ENCODE measurements around the gene LETMD1. TPM values are rescaled to one million over a fixed set of nuclear protein-coding genes. Genes with fewer than 3 reads are reported as not detected.

Gene LETMD1
- total and polyA plus RNA-seq, 2 experiments from 2014 or later, result 16.3 to 29.8 TPM

DNA sequence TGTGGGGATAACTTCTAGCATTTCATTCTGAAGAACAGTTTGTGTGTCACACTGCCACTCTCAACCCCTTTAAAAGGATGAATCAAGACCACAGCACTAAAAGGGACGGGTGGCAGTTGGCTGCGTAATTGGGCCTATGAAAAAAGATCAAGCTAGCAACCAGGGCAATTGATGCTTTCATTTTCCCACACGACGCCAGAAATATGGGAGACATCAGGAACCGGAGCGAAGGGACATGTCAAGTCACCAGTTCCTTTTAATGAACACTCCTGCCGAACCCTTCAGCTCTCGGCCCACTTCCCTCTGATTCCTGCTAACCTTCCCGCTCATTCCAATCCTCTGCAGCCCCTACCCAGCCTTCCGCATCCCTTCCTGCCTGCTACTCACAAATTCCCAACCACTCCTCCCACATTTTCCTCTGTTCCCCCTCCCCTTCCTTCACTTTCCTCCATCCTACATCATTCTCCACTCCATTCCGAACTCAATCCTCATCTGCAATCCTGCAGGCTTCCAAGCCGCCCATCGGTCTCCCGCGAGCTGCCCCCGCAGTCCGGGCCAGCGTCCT is 34.5 kb downstream of the LETMD1 start:
- Histone ChIP-seq H3K4me3 (peak overlapping the region; percentile 95), H3K79me2 (ENCODE audit: insufficient read depth) (peaks cover 56% of the 10 kb centered on the region), H3K9me3 (ENCODE audit: low read depth) (no peaks in the 10 kb centered on the region), H3F3A (ENCODE audit: insufficient read depth) (peaks cover 16% of the 10 kb centered on the region), H3K9me2 (ENCODE audit: insufficient read depth) (no peaks in the 10 kb centered on the region), H3K27me3 (replicated peaks; ENCODE audit: insufficient read depth) (no peaks in the 10 kb centered on the region), H2AFZ (peak overlapping the region; percentile 85), H3K4me2 (ENCODE audit: unreplicated experiment) (peak overlapping the region; percentile 97), H3K4me1 (ENCODE audit: insufficient read depth) (peaks cover 17% of the 10 kb centered on the region), H3K9ac (peak overlapping the region; percentile 96), H3K27ac (peak overlapping the region; percentile 86), H3K36me3 (ENCODE audit: low read depth) (no peaks in the 10 kb centered on the region), H4K20me1 (ENCODE audit: insufficient read depth) (peaks cover 8% of the 10 kb centered on the region; the same call in 1 of the 2 replicates)
- in situ Hi-C loops (cut with MboI), result no loop called here
- 2 to 3% methylated on average over 18 of the region's 18 CpGs for WGBS, 2 experiments (ENCODE audit: low coverage in 1 of 2, low lambda C conversion rate in 2 of 2, missing lambda C conversion rate in 2 of 2)
- peak; percentile 70 for DNase-seq
- TF ChIP-seq EZH2 (IDR thresholded peaks at IDR 0.05; ENCODE audit: insufficient read depth, poor library complexity, severe bottlenecking) (no peak), EZH2phosphoT487 (IDR thresholded peaks at IDR 0.05; ENCODE audit: insufficient read depth, low read depth) (no peak)

DNA sequence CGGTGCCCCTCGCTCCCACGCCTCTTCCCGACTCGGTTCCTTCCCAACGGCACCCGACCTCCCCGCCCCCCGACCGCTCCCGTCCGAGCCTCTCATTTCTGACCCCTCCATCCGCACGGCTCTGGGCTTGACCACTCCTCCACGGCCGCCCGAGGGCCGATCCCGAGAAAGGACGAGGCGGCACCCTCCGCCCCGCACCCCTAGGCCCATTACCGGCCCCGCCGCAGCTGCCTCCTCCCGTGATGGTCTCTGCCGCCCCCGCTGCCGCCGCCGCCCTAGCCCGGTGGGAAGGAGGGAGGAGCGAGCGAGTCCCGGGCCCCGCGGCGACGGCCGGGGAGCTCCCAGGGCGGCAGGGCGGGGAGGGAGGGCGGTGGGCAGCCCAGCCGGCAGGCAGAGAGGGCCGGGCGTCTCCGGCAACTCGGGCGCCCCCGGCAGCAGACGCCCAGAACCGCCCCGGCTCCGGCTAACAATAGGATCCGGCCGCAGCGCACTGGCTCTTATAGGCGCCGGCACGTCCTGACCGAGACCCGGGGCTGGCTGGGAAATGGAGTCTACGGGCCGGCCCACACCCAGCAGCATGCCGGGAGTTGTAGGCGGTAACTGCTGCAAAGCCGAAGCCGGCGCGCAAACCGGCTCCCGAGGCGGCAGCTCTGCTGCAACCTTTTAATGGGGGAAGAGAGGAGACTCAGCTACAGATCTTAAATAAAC is 35.2 kb downstream of the LETMD1 start, which contains the start of gene CSRNP2:
Gene CSRNP2, minus strand, starts transcription at position 471 of the 708 bp plus-strand sequence. CDS start 7,035 bp downstream, outside the sequence.
- no peaks in the 10 kb centered on the region for H3K36me3 ChIP-seq (ENCODE audit: low read depth)
- peaks cover 8% of the 10 kb centered on the region; the same call in 1 of the 2 replicates for H4K20me1 ChIP-seq (ENCODE audit: insufficient read depth)
- peaks cover 49% of the 10 kb centered on the region for H3K79me2 ChIP-seq (ENCODE audit: insufficient read depth)
- H3K27me3 ChIP-seq (replicated peaks; ENCODE audit: insufficient read depth), result no peaks in the 10 kb centered on the region
- peak within 1 kb of the TSS; percentile 86 for H3K27ac ChIP-seq
- H3F3A ChIP-seq (ENCODE audit: insufficient read depth), result peaks cover 10% of the 10 kb centered on the region
- in situ Hi-C loops (cut with MboI), result no loop called here
- peaks cover 12% of the 10 kb centered on the region for H3K4me1 ChIP-seq (ENCODE audit: insufficient read depth)
- H3K9me2 ChIP-seq (ENCODE audit: insufficient read depth), result no peaks in the 10 kb centered on the region
- peak within 1 kb of the TSS; percentile 96 for H3K9ac ChIP-seq
- TF ChIP-seq EZH2 (IDR thresholded peaks at IDR 0.05; ENCODE audit: insufficient read depth, poor library complexity, severe bottlenecking) (no peak), EZH2phosphoT487 (IDR thresholded peaks at IDR 0.05; ENCODE audit: insufficient read depth, low read depth) (no peak)
- peak; percentile 99 for DNase-seq
- WGBS, 2 experiments (ENCODE audit: low coverage in 1 of 2, low lambda C conversion rate in 2 of 2, missing lambda C conversion rate in 2 of 2), result 2 to 3% methylated on average over 51 to 56 of the region's 74 CpGs
- no peaks in the 10 kb centered on the region for H3K9me3 ChIP-seq (ENCODE audit: low read depth)
- H2AFZ ChIP-seq, result peak within 1 kb of the TSS; percentile 88
- H3K4me2 ChIP-seq (ENCODE audit: unreplicated experiment), result peak within 1 kb of the TSS; percentile 97
- peak within 1 kb of the TSS; percentile 95 for H3K4me3 ChIP-seq

DNA sequence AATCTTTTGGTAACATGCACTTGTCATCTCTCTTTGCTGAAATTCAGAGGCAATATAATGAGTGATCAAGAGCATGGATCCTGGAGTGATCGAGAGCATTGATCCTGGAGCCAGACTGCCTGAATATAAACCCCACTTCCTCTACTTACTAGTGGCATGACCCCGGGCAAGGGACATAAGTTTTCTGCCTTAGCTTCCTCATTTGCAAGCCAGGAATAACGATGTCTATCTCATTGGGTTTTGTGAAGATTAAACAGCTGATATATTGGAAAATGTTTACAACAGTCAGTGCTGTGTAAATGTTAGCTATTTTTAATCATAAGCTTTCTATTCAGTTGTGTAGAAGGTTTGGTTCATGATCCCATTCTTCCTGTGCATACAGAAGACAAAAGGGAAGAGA is 37.6 kb downstream of the LETMD1 start:
- peaks cover 8% of the 10 kb centered on the region; the same call in 1 of the 2 replicates for H3F3A ChIP-seq (ENCODE audit: insufficient read depth)
- in situ Hi-C loops (cut with MboI), result no loop called here
- no peak overlapping the region for H2AFZ ChIP-seq
- 97 to 99% methylated on average over 3 of the region's 3 CpGs for WGBS, 2 experiments (ENCODE audit: low coverage in 1 of 2, low lambda C conversion rate in 2 of 2, missing lambda C conversion rate in 2 of 2)
- H3K9ac ChIP-seq, result no peak overlapping the region
- H3K4me1 ChIP-seq (ENCODE audit: insufficient read depth), result peaks cover 11% of the 10 kb centered on the region; the same call in 1 of the 2 replicates
- no peaks in the 10 kb centered on the region for H3K27me3 ChIP-seq (replicated peaks; ENCODE audit: insufficient read depth)
- H3K27ac ChIP-seq, result no peak overlapping the region
- peaks cover 24% of the 10 kb centered on the region for H3K79me2 ChIP-seq (ENCODE audit: insufficient read depth)
- peaks cover 8% of the 10 kb centered on the region; the same call in 1 of the 2 replicates for H4K20me1 ChIP-seq (ENCODE audit: insufficient read depth)
- no peak for DNase-seq
- no peaks in the 10 kb centered on the region for H3K36me3 ChIP-seq (ENCODE audit: low read depth)
- H3K4me2 ChIP-seq (ENCODE audit: unreplicated experiment), result no peak overlapping the region
- no peaks in the 10 kb centered on the region for H3K9me3 ChIP-seq (ENCODE audit: low read depth)
- no peak overlapping the region for H3K4me3 ChIP-seq
- TF ChIP-seq EZH2 (IDR thresholded peaks at IDR 0.05; ENCODE audit: insufficient read depth, poor library complexity, severe bottlenecking) (no peak), EZH2phosphoT487 (IDR thresholded peaks at IDR 0.05; ENCODE audit: insufficient read depth, low read depth) (no peak)
- no peaks in the 10 kb centered on the region for H3K9me2 ChIP-seq (ENCODE audit: insufficient read depth)

DNA sequence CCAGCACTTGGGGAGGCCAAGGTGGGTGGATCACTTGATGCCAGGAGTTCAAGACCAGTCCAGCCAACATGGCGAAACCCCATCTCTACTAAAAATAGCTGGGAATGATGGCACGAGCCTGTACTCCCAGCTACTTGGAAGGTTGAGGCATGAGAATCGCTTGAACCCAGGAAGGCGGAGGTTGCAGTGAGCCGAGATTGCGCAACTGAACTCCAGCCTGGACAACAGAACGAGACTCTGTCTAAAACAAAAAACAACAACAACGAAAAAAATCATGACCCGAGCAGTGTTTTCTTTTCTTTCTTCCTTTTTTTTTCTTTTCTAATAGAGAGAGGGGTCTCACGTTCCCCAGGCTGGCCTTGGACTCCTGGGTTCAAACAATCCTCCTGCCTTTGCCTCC is 38.8 kb downstream of the LETMD1 start:
- H3K9ac ChIP-seq, result no peak overlapping the region
- H3F3A ChIP-seq (ENCODE audit: insufficient read depth), result peaks cover 5% of the 10 kb centered on the region; the same call in 1 of the 2 replicates
- 90 to 95% methylated on average over 10 of the region's 10 CpGs for WGBS, 2 experiments (ENCODE audit: low coverage in 1 of 2, low lambda C conversion rate in 2 of 2, missing lambda C conversion rate in 2 of 2)
- peaks cover 4% of the 10 kb centered on the region; the same call in 1 of the 2 replicates for H3K4me1 ChIP-seq (ENCODE audit: insufficient read depth)
- peaks cover under 1% of the 10 kb centered on the region; the same call in 1 of the 2 replicates for H4K20me1 ChIP-seq (ENCODE audit: insufficient read depth)
- no peaks in the 10 kb centered on the region for H3K27me3 ChIP-seq (replicated peaks; ENCODE audit: insufficient read depth)
- H3K4me3 ChIP-seq, result no peak overlapping the region
- no peaks in the 10 kb centered on the region for H3K9me2 ChIP-seq (ENCODE audit: insufficient read depth)
- no peak overlapping the region for H2AFZ ChIP-seq
- H3K36me3 ChIP-seq (ENCODE audit: low read depth), result no peaks in the 10 kb centered on the region; the same call in 1 of the 2 replicates
- in situ Hi-C loops (cut with MboI), result no loop called here
- no peaks in the 10 kb centered on the region for H3K9me3 ChIP-seq (ENCODE audit: low read depth)
- TF ChIP-seq EZH2 (IDR thresholded peaks at IDR 0.05; ENCODE audit: insufficient read depth, poor library complexity, severe bottlenecking), result no peak
- TF ChIP-seq EZH2phosphoT487 (IDR thresholded peaks at IDR 0.05; ENCODE audit: insufficient read depth, low read depth), result no peak
- H3K4me2 ChIP-seq (ENCODE audit: unreplicated experiment), result no peak overlapping the region
- no peak overlapping the region for H3K27ac ChIP-seq
- peaks cover 13% of the 10 kb centered on the region for H3K79me2 ChIP-seq (ENCODE audit: insufficient read depth)
- DNase-seq, result no peak

All from GM23248 (cell line).